ENCODE data around the gene TACC2.

GRCh38 chr10:122181876-122182275, 192.9 kb downstream of the TACC2 start:
- TF ChIP-seq, protein P1, sequence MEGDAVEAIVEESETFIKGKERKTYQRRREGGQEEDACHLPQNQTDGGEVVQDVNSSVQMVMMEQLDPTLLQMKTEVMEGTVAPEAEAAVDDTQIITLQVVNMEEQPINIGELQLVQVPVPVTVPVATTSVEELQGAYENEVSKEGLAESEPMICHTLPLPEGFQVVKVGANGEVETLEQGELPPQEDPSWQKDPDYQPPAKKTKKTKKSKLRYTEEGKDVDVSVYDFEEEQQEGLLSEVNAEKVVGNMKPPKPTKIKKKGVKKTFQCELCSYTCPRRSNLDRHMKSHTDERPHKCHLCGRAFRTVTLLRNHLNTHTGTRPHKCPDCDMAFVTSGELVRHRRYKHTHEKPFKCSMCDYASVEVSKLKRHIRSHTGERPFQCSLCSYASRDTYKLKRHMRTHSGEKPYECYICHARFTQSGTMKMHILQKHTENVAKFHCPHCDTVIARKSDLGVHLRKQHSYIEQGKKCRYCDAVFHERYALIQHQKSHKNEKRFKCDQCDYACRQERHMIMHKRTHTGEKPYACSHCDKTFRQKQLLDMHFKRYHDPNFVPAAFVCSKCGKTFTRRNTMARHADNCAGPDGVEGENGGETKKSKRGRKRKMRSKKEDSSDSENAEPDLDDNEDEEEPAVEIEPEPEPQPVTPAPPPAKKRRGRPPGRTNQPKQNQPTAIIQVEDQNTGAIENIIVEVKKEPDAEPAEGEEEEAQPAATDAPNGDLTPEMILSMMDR (conservative IDR thresholded peaks at IDR 0.05) = no peak
- TF ChIP-seq EZH2 (IDR thresholded peaks at IDR 0.05; ENCODE audit: low read depth) = no peak
